ENCODE measurements around the gene KLHL34. TPM values are rescaled to one million over a fixed set of nuclear protein-coding genes. Genes with fewer than 3 reads are reported as not detected.

KLHL34 gene
- total RNA-seq, 1 experiment from 2014 or later: not detected

GRCh38 chrX:21666679-21667078 lies 8.5 kb upstream of the KLHL34 start:
- no TSS peak for BruUV-seq (replicated peaks)
- CTCF ChIA-PET: no interaction called here
- H3K27ac Mint-ChIP-seq (ENCODE audit: low read depth, unreplicated experiment): no peak overlapping the region

GRCh38 chrX:21666252-21666651 lies 8.1 kb upstream of the KLHL34 start:
- no peak for TF ChIP-seq CTCF (IDR thresholded peaks at IDR 0.05; ENCODE audit: unreplicated experiment)
- intact Hi-C loops (cut with micrococcal nuclease): no loop called here
- ChIA-PET CTCF (interaction anchor here (0.6 kb wide), 1 partner anchor 76 kb away, joined by 3 read pairs; no protein-coding TSS in a partner anchor), POLR2A (no interaction called here)
- no peaks in the 10 kb centered on the region for H3K4me1 Mint-ChIP-seq (ENCODE audit: insufficient read depth, unreplicated experiment)
- H3K27me3 Mint-ChIP-seq (ENCODE audit: insufficient read depth, unreplicated experiment): peaks cover 76% of the 10 kb centered on the region
- H3K27ac Mint-ChIP-seq (ENCODE audit: low read depth, unreplicated experiment): no peak overlapping the region
- H3K36me3 Mint-ChIP-seq (ENCODE audit: insufficient read depth, unreplicated experiment): no peaks in the 10 kb centered on the region
- no peak for DNase-seq (ENCODE audit: unreplicated experiment)
- H3K4me3 Mint-ChIP-seq (ENCODE audit: unreplicated experiment): no peak overlapping the region
- BruUV-seq (replicated peaks): no TSS peak
- no peaks in the 10 kb centered on the region for H3K9me3 Mint-ChIP-seq (ENCODE audit: unreplicated experiment)

More at GRCh38 chrX:21666679-21667078, 8.5 kb upstream of the KLHL34 start:
- peak; percentile 9 for DNase-seq (ENCODE audit: unreplicated experiment)
- H3K36me3 Mint-ChIP-seq (ENCODE audit: insufficient read depth, unreplicated experiment): no peaks in the 10 kb centered on the region
- no peaks in the 10 kb centered on the region for H3K4me1 Mint-ChIP-seq (ENCODE audit: insufficient read depth, unreplicated experiment)
- intact Hi-C loops (cut with micrococcal nuclease): no loop called here
- H3K27me3 Mint-ChIP-seq (ENCODE audit: insufficient read depth, unreplicated experiment): peaks cover 73% of the 10 kb centered on the region
- TF ChIP-seq CTCF (IDR thresholded peaks at IDR 0.05; ENCODE audit: unreplicated experiment): no peak
- no peak overlapping the region for H3K4me3 Mint-ChIP-seq (ENCODE audit: unreplicated experiment)
- POLR2A ChIA-PET: no interaction called here
- no peaks in the 10 kb centered on the region for H3K9me3 Mint-ChIP-seq (ENCODE audit: unreplicated experiment)

GRCh38 chrX:21662761-21663160 lies 4.6 kb upstream of the KLHL34 start:
- no peaks in the 10 kb centered on the region for H3K4me1 Mint-ChIP-seq (ENCODE audit: insufficient read depth, unreplicated experiment)
- no peak overlapping the region for H3K4me3 Mint-ChIP-seq (ENCODE audit: unreplicated experiment)
- no peaks in the 10 kb centered on the region for H3K36me3 Mint-ChIP-seq (ENCODE audit: insufficient read depth, unreplicated experiment)
- peaks cover 64% of the 10 kb centered on the region for H3K27me3 Mint-ChIP-seq (ENCODE audit: insufficient read depth, unreplicated experiment)
- no peak for DNase-seq (ENCODE audit: unreplicated experiment)
- intact Hi-C loops (cut with micrococcal nuclease): no loop called here
- H3K27ac Mint-ChIP-seq (ENCODE audit: low read depth, unreplicated experiment): no peak overlapping the region
- peaks cover 6% of the 10 kb centered on the region for H3K9me3 Mint-ChIP-seq (ENCODE audit: unreplicated experiment)
- BruUV-seq (replicated peaks): no TSS peak
- ChIA-PET POLR2A (no interaction called here), CTCF (interaction anchor here (0.6 kb wide), 1 partner anchor 1132 kb away, joined by 3 read pairs; no protein-coding TSS in a partner anchor)
- no peak for TF ChIP-seq CTCF (IDR thresholded peaks at IDR 0.05; ENCODE audit: unreplicated experiment)

- Mint-ChIP-seq H3K27ac (ENCODE audit: low read depth, unreplicated experiment) (no peak overlapping the region), H3K4me3 (ENCODE audit: unreplicated experiment) (no peak overlapping the region), H3K36me3 (ENCODE audit: insufficient read depth, unreplicated experiment) (no peaks in the 10 kb centered on the region), H3K9me3 (ENCODE audit: unreplicated experiment) (peaks cover 6% of the 10 kb centered on the region), H3K4me1 (ENCODE audit: insufficient read depth, unreplicated experiment) (no peaks in the 10 kb centered on the region), H3K27me3 (ENCODE audit: insufficient read depth, unreplicated experiment) (peaks cover 50% of the 10 kb centered on the region)
- no peak for TF ChIP-seq CTCF (IDR thresholded peaks at IDR 0.05; ENCODE audit: unreplicated experiment)
- no peak for DNase-seq (ENCODE audit: unreplicated experiment)
- ChIA-PET POLR2A (no interaction called here), CTCF (no interaction called here)
- BruUV-seq (replicated peaks): no TSS peak
- intact Hi-C loops (cut with micrococcal nuclease): no loop called here
Observed at GRCh38 chrX:21661316-21661715, 3.2 kb upstream of the KLHL34 start.
